Fibroblast of mammary gland (primary cell): ENCODE measurements around the gene TGIF2.

Experiments
- DNase-seq: peaks from one replicate; pipeline ENCODE4 v3.0.0-alpha.2; 2010; ENCODE audit warnings: low read depth
- H3K4me3 ChIP-seq: 2 replicates; pipeline ENCODE4 v1.5.1; 2011; ENCODE audit warnings: low read depth, mild to moderate bottlenecking, low read length, moderate library complexity; ENCODE audit not compliant: control insufficient read depth
- TF ChIP-seq, protein P1 (sequence below): conservative IDR thresholded peaks from 2 replicates; pipeline ENCODE4 v1.5.1; 2011; ENCODE audit warnings: low read depth, low read length, inconsistent platforms; ENCODE audit not compliant: control insufficient read depth, insufficient read depth

Gene TGIF2

GRCh38 chr20:36591854-36592641, 18.7 kb downstream of the TGIF2 start:
- no peak overlapping the region for H3K4me3 ChIP-seq
- TF ChIP-seq, protein P1, sequence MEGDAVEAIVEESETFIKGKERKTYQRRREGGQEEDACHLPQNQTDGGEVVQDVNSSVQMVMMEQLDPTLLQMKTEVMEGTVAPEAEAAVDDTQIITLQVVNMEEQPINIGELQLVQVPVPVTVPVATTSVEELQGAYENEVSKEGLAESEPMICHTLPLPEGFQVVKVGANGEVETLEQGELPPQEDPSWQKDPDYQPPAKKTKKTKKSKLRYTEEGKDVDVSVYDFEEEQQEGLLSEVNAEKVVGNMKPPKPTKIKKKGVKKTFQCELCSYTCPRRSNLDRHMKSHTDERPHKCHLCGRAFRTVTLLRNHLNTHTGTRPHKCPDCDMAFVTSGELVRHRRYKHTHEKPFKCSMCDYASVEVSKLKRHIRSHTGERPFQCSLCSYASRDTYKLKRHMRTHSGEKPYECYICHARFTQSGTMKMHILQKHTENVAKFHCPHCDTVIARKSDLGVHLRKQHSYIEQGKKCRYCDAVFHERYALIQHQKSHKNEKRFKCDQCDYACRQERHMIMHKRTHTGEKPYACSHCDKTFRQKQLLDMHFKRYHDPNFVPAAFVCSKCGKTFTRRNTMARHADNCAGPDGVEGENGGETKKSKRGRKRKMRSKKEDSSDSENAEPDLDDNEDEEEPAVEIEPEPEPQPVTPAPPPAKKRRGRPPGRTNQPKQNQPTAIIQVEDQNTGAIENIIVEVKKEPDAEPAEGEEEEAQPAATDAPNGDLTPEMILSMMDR: peak; percentile 28
- peak; percentile 38 for DNase-seq

- TF ChIP-seq, protein P1: no peak
- no peak overlapping the region for H3K4me3 ChIP-seq
- no peak for DNase-seq
These were observed 20.0 kb downstream of the TGIF2 start for GRCh38 chr20:36593347-36593929.

DNA sequence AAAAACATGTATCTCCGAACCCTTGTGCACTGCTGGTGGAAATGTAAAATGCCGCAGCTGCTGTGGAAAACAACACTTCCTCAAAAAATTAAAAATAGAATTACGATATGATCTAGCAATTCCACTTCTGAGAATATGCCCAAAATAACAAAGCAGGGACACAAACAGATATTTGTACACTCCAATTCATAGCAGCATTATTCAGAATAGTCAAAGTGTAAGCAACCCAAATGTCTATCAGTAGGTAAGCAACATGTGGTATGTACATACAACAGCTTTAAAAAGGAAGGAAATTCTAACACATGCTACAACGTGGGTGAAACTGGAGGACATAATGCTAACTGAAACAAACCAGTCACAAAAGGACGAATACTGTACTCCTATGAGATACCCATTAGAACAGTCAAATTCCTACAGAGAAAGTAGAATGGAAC, 26.5 kb downstream of the TGIF2 start:
- TF ChIP-seq, protein P1: no peak
- no peak for DNase-seq
- H3K4me3 ChIP-seq: no peak overlapping the region

DNA sequence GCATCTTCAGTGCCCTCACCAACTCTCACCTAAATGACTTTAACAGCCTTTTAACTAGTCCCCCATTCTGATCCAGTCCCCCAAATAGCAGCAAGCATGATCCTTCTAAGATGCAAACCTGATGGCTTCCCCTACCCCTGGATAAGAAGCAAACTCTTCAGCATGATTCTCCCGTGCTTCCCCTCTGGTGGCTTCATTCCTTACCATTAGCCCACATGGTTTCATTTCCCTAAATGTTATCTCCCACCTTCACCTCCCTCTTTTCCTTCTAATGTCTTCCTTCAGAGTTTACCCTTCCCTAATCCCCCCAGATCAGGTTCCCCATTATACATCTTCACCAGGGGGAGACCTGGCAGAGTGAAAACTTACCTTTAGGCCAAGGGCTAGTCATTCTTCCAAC, 28.1 kb downstream of the TGIF2 start:
- TF ChIP-seq, protein P1: no peak
- no peak for DNase-seq
- H3K4me3 ChIP-seq: no peak overlapping the region

DNA sequence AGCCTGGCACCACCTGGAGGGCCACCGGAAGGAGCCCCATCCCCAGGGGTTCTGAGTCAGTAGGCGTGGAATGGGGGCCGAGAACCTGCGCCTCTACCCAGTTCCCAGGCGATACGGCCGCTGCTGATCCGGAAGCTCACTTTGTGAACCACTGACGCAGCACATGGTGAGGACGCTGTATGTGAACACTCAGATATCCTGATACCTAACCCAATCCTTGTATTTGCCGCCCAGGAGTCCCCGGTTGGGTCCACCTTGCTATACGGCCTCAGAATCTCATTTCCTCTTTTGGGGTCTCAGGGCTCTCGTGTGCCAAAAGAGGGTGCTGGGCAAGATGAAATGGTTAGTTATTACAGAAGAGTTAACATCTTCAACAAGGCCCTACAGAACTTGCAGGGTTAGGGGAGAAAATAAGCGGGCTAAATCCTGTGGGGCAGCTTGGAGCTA, 31.6 kb downstream of the TGIF2 start:
- peak overlapping the region; percentile 38 for H3K4me3 ChIP-seq
- peak; percentile 19 for DNase-seq
- TF ChIP-seq, protein P1: no peak

DNA sequence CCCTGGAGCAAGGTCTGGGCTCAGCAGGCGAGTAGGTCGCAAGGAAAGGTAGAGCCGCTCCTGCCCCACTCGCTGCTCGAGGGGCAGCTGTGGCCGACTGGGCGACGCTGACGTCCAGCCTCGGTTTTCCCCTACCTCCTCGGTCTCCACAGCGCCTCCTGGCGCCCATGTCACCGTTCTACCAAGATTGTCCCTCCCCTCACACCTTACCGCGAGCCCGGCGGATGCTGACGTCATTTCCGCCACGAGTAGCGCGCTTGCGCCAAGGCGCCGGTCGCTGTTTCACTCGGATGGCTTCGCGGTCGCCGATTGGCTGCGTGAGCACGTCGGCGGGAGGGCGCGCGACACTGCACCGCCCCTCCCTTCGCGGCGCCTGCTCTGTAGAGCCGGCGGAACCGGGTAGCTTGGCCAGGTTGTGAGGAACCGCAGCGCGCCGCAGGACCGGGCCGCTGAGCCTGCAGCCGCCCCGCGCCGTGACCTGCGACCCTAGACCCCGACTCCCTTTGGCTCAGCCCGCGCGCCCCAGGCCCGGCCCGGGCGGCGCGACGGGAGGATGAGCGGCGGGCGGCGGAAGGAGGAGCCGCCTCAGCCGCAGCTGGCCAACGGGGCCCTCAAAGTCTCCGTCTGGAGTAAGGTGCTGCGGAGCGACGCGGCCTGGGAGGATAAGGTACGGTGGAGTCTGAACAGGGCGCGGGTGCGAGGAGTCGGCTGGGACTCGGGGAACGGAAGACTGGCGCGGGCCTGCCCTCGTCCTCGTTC, 32.2 kb downstream of the TGIF2 start, which contains the start of gene RAB5IF:
Gene RAB5IF, plus strand, starts transcription at position 381 of the 759 bp plus-strand sequence. Its CDS starts 173 bp downstream, at position 554.
- TF ChIP-seq, protein P1: peak; percentile 82
- peak within 1 kb of the TSS; percentile 98 for H3K4me3 ChIP-seq
- DNase-seq: peak; percentile 98
